ENCODE results near the gene BTNL8. TPM values are rescaled to one million over a fixed set of nuclear protein-coding genes. Genes with fewer than 3 reads are reported as not detected.

Gene BTNL8, protein sequence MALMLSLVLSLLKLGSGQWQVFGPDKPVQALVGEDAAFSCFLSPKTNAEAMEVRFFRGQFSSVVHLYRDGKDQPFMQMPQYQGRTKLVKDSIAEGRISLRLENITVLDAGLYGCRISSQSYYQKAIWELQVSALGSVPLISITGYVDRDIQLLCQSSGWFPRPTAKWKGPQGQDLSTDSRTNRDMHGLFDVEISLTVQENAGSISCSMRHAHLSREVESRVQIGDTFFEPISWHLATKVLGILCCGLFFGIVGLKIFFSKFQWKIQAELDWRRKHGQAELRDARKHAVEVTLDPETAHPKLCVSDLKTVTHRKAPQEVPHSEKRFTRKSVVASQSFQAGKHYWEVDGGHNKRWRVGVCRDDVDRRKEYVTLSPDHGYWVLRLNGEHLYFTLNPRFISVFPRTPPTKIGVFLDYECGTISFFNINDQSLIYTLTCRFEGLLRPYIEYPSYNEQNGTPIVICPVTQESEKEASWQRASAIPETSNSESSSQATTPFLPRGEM
- total RNA-seq = 0.18 and 0.25 TPM in 2 replicates

DNA sequence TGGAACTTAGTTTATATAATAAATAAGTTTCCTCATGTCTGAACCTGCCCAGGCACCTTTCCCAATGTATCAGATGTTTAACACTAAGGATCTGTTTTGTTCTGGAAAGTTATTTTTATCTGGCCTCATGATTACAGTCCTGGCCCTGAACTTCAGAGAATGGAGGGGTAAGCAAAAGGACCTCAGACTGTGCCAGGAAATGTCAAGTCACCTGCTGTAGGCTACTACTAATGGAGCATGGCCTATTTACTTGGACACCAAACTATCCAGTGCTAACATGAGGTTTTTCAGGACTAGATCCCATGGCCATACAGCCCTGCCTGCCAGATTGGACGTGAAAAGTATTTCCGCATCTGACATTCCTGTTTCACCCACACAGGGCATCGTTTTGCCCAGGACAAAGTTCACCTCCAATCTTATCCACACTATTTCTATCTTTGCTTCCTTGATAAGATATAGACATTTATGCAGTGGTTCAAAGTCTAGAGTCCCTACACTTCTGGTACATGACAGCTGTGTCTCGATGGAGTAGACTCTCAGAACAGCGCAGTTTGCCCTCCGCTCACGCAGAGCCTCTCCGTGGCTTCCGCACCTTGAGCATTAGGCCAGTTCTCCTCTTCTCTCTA lies at the start of gene BTNL8:
Gene BTNL8 (plus strand): TSS at position 539 of the 626 bp plus-strand sequence. CDS start 152 bp downstream, outside the sequence.
- no peaks in the 10 kb centered on the region for H3K4me1 Mint-ChIP-seq (ENCODE audit: low read depth)
- no peak within 1 kb of the TSS for H3K27ac Mint-ChIP-seq
- no peaks in the 10 kb centered on the region for H3K27me3 Mint-ChIP-seq (ENCODE audit: low read depth)
- H3K4me3 Mint-ChIP-seq (ENCODE audit: low read depth) = no peak within 1 kb of the TSS
- intact Hi-C loops (cut with micrococcal nuclease) = no loop called here
- peaks cover 7% of the 10 kb centered on the region for H3K9me3 Mint-ChIP-seq
- no peaks in the 10 kb centered on the region for H3K36me3 Mint-ChIP-seq (ENCODE audit: low read depth)
- DNase-seq (ENCODE audit: low spot score) = no peak

DNA sequence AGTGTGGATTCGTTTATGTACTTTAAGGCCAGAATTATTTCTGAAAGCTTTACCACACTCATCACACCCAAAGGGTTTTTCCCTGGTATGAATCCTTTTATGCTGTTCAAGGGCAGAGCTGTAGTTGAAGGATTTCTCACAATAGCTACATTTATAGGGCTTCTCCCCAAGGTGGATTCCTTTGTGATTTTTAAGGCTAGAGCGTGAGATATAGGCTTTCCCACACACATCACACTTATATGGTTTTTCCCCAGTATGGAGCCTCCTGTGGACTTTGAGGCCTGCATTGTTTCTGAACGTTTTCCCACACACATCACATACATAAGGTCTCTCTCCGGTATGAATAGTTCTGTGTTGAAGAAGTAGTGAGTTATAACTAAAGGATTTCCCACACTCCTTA lies 49.1 kb upstream of the BTNL8 start:
- Mint-ChIP-seq H3K36me3 (ENCODE audit: low read depth) (peaks cover 96% of the 10 kb centered on the region), H3K9me3 (peaks cover 92% of the 10 kb centered on the region), H3K27ac (no peak overlapping the region), H3K4me3 (ENCODE audit: low read depth) (no peak overlapping the region), H3K27me3 (ENCODE audit: low read depth) (no peaks in the 10 kb centered on the region), H3K4me1 (ENCODE audit: low read depth) (no peaks in the 10 kb centered on the region)
- no peak for DNase-seq (ENCODE audit: low spot score)
- intact Hi-C loops (cut with micrococcal nuclease) = no loop called here

DNA sequence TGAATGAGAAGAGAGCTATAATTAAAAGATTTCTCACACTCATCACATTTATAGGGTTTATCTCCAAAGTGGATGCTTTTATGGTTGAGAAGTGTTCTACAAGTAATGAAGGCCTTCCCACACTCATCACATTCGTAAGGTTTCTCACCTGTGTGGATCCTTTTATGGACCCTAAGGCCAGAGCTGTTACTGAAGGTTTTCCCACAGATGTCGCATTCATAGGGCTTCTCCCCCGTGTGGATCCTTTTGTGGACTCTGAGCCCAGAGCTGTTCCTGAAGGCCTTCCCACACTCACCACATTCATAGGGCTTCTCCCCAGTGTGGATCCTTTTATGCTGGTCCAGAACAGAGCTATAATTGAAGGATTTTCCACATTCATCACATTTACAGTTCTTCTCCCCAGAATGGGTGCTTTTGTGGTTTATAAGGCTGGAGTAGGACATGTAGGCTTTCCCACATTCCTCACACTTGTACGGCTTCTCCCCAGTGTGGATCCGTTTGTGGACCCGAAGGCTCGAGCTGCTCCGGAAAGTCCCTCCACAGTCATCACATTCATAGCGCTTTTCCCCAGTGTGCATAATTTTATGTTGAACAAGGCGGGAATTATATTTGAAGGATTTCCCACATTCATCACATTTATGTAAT lies 48.4 kb upstream of the BTNL8 start:
- intact Hi-C loops (cut with micrococcal nuclease) = no loop called here
- Mint-ChIP-seq H3K4me3 (ENCODE audit: low read depth) (no peak overlapping the region), H3K4me1 (ENCODE audit: low read depth) (no peaks in the 10 kb centered on the region), H3K9me3 (peaks cover 90% of the 10 kb centered on the region), H3K27ac (no peak overlapping the region), H3K36me3 (ENCODE audit: low read depth) (peaks cover 100% of the 10 kb centered on the region), H3K27me3 (ENCODE audit: low read depth) (no peaks in the 10 kb centered on the region)
- no peak for DNase-seq (ENCODE audit: low spot score)

DNA sequence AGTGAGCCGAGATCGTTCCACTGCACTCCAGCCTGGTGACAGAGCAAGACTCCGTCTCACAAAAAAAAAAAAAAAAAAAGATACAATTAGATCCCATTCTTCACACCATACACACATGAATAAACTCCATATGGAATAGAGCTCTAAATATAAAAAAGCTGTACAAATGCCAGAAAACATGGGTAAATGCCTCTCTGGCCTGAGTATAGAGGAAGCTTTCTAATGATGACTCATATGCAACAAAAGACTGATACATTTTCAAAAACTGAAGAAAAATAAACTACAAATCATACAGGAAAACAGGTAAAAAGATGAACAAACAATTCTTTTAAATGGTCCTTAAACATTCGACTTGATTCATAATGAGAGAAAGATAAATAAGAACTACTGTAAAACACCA lies 46.5 kb upstream of the BTNL8 start:
- intact Hi-C loops (cut with micrococcal nuclease) = no loop called here
- DNase-seq (ENCODE audit: low spot score) = no peak
- H3K36me3 Mint-ChIP-seq (ENCODE audit: low read depth) = peaks cover 98% of the 10 kb centered on the region
- H3K27me3 Mint-ChIP-seq (ENCODE audit: low read depth) = no peaks in the 10 kb centered on the region
- no peak overlapping the region for H3K4me3 Mint-ChIP-seq (ENCODE audit: low read depth)
- peaks cover 71% of the 10 kb centered on the region for H3K9me3 Mint-ChIP-seq
- H3K27ac Mint-ChIP-seq = no peak overlapping the region
- H3K4me1 Mint-ChIP-seq (ENCODE audit: low read depth) = no peaks in the 10 kb centered on the region

DNA sequence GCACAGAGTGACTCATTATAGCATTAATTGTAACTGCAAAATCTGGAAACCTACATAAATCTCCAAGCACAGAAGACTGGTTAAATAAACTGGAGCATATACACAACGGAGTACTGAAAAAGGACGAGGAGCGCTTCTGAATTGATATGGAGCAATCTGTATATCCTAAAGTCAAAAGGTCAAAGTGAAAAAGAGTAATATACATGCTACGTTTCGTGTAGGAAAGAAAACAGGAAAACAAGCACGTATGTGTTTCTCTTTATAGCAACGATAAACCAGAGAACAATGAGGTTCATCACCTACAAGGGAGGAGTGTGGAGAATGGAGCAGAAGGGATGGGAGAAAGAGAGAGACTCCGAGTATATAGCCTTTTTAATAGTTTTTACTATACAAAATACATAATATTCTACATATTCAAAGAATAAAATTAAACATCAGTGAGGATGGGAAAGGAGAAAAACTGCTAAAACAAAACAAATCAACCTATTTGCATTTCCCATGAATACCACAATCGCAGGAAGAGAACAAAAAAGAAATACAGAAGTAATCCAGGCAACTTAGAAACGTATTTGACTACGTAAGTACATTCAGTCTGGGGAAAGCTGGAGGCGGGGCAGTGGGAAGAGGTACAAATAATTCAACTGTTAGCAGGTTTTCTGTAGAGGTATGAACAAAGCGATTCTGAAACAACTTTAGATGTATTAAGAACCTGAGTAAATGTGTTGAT lies 45.7 kb upstream of the BTNL8 start:
- Mint-ChIP-seq H3K36me3 (ENCODE audit: low read depth) (peaks cover 94% of the 10 kb centered on the region), H3K9me3 (peaks cover 63% of the 10 kb centered on the region), H3K4me1 (ENCODE audit: low read depth) (no peaks in the 10 kb centered on the region), H3K27me3 (ENCODE audit: low read depth) (no peaks in the 10 kb centered on the region), H3K27ac (no peak overlapping the region), H3K4me3 (ENCODE audit: low read depth) (no peak overlapping the region)
- intact Hi-C loops (cut with micrococcal nuclease) = no loop called here
- DNase-seq (ENCODE audit: low spot score) = no peak

DNA sequence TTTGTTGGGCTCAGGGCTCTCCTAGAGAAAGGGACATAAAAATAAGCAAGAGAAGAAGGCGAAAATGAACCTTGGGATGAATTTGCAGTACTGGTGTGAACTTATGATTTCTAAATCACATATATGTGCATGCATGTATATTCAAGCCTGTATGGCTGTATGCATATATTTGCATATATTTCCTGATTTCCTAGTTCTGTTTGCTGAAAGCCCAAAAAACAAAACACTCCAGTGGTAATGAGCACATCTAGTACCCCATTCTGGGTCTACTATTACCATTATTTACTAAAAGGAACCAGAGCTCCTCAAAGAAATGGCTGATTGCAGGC lies 45.1 kb upstream of the BTNL8 start:
- intact Hi-C loops (cut with micrococcal nuclease) = no loop called here
- peaks cover 58% of the 10 kb centered on the region for H3K9me3 Mint-ChIP-seq
- H3K27me3 Mint-ChIP-seq (ENCODE audit: low read depth) = no peaks in the 10 kb centered on the region
- H3K4me1 Mint-ChIP-seq (ENCODE audit: low read depth) = no peaks in the 10 kb centered on the region
- H3K36me3 Mint-ChIP-seq (ENCODE audit: low read depth) = peaks cover 94% of the 10 kb centered on the region
- DNase-seq (ENCODE audit: low spot score) = no peak
- H3K4me3 Mint-ChIP-seq (ENCODE audit: low read depth) = no peak overlapping the region
- H3K27ac Mint-ChIP-seq = no peak overlapping the region

DNA sequence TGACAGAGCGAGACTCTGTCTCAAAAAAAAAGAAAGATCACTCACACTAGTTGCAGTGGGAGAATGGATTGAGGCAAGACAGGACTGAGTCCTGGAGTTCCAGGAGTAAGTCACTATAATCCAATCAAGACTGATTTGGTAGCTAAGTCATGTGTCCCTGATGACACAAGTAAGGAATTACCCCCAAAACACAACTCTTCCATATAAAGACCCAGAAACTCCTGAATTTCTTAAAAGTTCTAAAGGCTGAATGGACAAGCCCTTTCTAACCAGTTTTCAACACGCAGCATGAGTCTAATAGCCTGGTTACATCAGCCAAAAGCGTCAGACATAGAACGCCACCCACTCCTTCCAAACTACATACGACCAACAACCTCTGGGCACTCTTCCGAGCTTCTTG lies 40.4 kb upstream of the BTNL8 start:
- H3K36me3 Mint-ChIP-seq (ENCODE audit: low read depth) = peaks cover 52% of the 10 kb centered on the region
- no peaks in the 10 kb centered on the region for H3K27me3 Mint-ChIP-seq (ENCODE audit: low read depth)
- DNase-seq (ENCODE audit: low spot score) = no peak
- peaks cover 11% of the 10 kb centered on the region for H3K4me1 Mint-ChIP-seq (ENCODE audit: low read depth)
- H3K4me3 Mint-ChIP-seq (ENCODE audit: low read depth) = no peak overlapping the region
- intact Hi-C loops (cut with micrococcal nuclease) = no loop called here
- peaks cover 12% of the 10 kb centered on the region for H3K9me3 Mint-ChIP-seq
- H3K27ac Mint-ChIP-seq = no peak overlapping the region

DNA sequence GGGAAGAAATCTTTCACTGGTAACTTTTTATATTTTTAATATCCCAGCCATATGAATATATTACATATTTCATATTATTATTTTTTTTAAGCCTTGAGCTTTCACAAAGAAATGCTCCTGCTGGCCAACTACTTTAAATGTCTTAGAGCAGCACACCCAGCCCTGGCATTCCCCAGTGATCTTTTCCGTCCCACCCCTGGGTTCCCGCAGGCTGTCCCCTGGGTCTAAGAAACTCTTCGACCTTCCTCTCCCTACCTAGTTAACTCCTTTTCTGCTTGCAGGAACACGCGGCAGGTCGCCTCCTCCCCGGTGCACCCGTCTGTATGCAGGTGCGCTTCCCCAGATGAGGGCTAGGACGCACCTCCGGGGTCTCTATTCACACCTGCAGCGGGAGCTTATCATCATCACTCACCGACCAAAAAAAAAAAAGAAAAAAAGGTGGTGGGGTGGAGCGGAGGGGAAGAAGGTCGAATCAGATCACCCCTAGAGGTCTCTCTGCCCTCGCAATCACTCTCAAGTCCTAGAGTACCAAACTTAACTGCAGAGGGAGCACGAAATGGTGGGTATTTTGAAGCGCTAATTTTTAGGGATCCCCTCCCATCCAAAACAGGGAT lies 38.6 kb upstream of the BTNL8 start:
- DNase-seq (ENCODE audit: low spot score) = no peak
- intact Hi-C loops (cut with micrococcal nuclease) = loop anchor here (1.0 to 10.0 kb wide), 4 partner anchors 28 to 387 kb away; no protein-coding TSS in a partner anchor
- H3K4me1 Mint-ChIP-seq (ENCODE audit: low read depth) = peaks cover 11% of the 10 kb centered on the region
- no peaks in the 10 kb centered on the region for H3K27me3 Mint-ChIP-seq (ENCODE audit: low read depth)
- no peaks in the 10 kb centered on the region for H3K9me3 Mint-ChIP-seq
- peak overlapping the region; percentile 96 for H3K4me3 Mint-ChIP-seq (ENCODE audit: low read depth)
- H3K36me3 Mint-ChIP-seq (ENCODE audit: low read depth) = peaks cover 34% of the 10 kb centered on the region
- H3K27ac Mint-ChIP-seq = peak overlapping the region; percentile 89

DNA sequence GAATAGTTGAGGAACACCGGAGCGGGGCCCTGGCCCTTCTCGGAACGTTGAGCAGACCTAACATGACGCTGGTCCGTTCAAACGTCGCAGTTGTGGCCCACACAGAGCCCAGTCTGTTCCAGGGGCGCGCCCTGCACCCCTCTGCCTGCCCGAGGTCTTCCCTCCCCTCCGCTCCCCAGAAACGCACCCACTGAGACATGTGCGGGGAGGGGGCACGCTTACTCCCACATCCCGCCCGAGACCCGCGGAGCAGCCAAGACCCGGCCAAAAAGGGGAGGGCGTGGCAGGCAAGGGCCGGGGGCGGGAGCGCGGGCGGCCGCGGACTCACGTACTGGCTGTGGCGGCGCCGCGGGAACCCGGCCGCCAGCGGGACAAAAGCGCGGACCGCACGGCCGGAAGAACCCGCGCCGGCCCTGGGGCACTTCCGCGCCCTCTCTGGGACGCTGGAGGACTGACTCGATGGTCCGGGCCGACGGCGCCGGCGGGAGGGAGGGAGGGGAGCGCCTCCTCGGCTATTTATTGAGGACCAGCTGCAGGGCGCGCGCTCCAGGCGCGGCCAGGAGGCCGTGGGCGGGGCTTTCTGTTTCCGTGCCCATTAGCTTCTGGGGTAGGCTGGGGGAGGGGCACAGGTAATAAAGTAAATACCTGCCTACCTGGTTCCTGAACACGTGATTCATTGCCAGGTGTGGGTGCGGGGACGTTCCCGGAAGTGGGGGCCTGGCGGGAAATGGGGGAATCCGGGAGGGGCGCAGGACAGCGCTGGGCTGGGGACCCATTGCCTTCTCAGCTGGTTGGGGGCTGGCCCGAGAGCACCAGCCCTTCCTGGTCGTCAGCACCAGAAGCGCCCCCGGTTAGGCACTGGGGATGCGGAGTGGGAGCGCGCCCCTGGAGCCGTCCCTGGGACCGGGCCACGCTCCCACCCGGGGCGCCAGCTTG lies 37.8 kb upstream of the BTNL8 start, which contains the start of gene ZFP62:
Gene ZFP62 (minus strand): TSS at position 390 of the 936 bp plus-strand sequence. CDS start 57 bp downstream, at position 333.
- Mint-ChIP-seq H3K27me3 (ENCODE audit: low read depth) (peaks cover 4% of the 10 kb centered on the region), H3K4me3 (ENCODE audit: low read depth) (peak within 1 kb of the TSS; percentile 96), H3K27ac (peak within 1 kb of the TSS; percentile 89), H3K36me3 (ENCODE audit: low read depth) (peaks cover 26% of the 10 kb centered on the region), H3K9me3 (no peaks in the 10 kb centered on the region), H3K4me1 (ENCODE audit: low read depth) (peaks cover 11% of the 10 kb centered on the region)
- intact Hi-C loops (cut with micrococcal nuclease) = loop anchor here (1.0 to 10.0 kb wide), 6 partner anchors 29 to 386 kb away; no protein-coding TSS in a partner anchor
- DNase-seq (ENCODE audit: low spot score) = peak; percentile 83

DNA sequence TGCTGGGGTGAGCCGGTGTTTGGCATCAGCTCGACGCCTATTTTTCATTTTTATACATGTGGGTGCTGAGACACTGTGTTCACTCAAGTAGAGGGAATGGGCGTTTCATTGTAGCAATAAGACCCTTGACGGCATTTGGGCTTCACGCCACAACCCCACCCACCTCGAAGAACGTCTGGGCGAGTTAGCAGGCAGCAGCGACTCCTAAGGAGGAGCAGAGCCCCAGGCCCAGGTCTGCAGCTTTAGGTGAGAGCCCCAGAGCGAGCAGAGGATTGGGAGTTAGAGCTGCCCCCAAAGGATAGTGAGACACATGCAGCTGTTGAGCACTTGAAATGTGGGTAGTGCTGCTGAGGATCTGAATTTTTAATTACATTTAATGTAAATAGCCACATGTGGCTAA lies 36.3 kb upstream of the BTNL8 start:
- H3K36me3 Mint-ChIP-seq (ENCODE audit: low read depth) = peaks cover 14% of the 10 kb centered on the region
- no peak overlapping the region for H3K27ac Mint-ChIP-seq
- peaks cover 11% of the 10 kb centered on the region for H3K4me1 Mint-ChIP-seq (ENCODE audit: low read depth)
- no peak for DNase-seq (ENCODE audit: low spot score)
- peaks cover 13% of the 10 kb centered on the region for H3K27me3 Mint-ChIP-seq (ENCODE audit: low read depth)
- peak overlapping the region; percentile 15 for H3K4me3 Mint-ChIP-seq (ENCODE audit: low read depth)
- H3K9me3 Mint-ChIP-seq = no peaks in the 10 kb centered on the region
- intact Hi-C loops (cut with micrococcal nuclease) = loop anchor here (5.0 to 10.0 kb wide), 3 partner anchors 322 to 385 kb away; no protein-coding TSS in a partner anchor

DNA sequence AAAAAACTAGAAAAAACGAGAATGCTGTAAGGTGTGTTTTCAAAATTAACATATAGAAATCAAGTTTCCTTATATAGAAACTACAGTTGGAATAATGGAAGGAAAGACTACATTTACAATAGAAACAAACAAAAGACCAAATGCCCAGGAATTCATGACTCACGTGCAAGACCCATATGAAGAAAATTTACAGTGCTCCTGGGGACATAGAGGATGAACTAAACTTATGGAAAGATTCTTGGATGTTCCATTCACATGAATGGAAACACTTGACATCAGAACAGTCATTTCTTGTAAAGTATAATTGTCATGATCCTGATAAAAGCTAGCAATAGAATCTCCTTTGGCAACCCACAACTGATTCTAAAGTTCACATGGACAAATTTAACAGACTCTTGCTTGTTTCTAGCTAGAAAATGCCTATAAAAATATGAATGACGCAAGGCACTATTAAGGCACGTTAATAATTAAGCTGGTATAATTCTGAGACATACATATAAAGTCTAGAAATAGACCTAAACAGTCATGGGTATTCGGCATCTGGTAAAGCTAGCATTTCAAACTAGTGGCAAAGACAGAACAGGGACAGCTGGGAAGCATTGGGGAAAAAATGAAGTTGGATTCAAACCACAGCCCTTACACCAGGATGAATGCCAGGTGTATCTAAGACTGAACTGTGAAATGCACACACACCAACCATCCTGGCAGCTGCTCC lies 32.8 kb upstream of the BTNL8 start:
- H3K4me1 Mint-ChIP-seq (ENCODE audit: low read depth) = peaks cover 4% of the 10 kb centered on the region
- no peaks in the 10 kb centered on the region for H3K36me3 Mint-ChIP-seq (ENCODE audit: low read depth)
- H3K9me3 Mint-ChIP-seq = no peaks in the 10 kb centered on the region
- no peak overlapping the region for H3K27ac Mint-ChIP-seq
- intact Hi-C loops (cut with micrococcal nuclease) = loop anchor here (10.0 kb wide), 1 partner anchor 319 kb away; no protein-coding TSS in a partner anchor
- no peak for DNase-seq (ENCODE audit: low spot score)
- peaks cover 26% of the 10 kb centered on the region for H3K27me3 Mint-ChIP-seq (ENCODE audit: low read depth)
- H3K4me3 Mint-ChIP-seq (ENCODE audit: low read depth) = no peak overlapping the region
